ENCODE measurements around the gene ENO4.
A peak's percentile ranks its signal among the peaks of the same experiment; 100 is the strongest.

ENO4 gene

DNA sequence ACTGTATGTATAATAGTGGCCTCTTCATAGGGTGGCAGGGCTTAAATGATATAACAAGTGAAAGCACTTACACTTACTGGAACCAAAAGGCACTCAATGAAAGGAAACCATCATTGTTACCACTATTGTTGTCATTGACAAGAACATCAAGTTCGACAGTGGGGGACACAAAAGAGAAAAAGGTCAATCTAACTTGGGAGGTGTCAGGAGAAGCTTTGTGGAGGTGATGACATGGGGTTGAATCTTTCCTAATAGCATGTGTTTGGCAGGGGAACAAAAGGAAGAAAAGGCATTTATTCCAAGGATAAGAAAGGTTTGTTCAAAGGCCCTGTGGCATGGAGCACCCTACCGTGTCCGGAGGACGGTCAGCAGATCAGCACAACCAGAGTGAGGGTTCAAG is 18.2 kb upstream of the ENO4 start:
- no peak for DNase-seq

DNA sequence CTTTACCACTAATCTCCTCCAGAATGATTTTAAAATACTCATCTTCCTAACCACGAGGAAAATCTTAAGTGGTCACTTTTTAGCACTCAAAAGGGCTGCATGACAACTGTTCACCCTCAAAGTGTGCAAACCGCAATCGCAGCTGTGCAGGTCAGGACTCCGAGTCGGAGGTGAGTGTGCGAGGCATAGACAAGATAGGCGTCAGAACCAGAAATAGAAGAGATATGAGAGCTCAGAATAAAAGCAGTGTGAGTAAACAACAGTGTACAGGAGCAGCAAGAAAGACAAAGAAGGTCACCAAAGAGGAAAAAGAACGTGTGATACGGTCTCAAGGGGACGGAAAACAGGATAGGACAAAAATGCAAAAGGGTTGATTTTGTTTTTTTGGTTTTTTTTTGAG is 17.5 kb upstream of the ENO4 start:
- no peak for DNase-seq

DNA sequence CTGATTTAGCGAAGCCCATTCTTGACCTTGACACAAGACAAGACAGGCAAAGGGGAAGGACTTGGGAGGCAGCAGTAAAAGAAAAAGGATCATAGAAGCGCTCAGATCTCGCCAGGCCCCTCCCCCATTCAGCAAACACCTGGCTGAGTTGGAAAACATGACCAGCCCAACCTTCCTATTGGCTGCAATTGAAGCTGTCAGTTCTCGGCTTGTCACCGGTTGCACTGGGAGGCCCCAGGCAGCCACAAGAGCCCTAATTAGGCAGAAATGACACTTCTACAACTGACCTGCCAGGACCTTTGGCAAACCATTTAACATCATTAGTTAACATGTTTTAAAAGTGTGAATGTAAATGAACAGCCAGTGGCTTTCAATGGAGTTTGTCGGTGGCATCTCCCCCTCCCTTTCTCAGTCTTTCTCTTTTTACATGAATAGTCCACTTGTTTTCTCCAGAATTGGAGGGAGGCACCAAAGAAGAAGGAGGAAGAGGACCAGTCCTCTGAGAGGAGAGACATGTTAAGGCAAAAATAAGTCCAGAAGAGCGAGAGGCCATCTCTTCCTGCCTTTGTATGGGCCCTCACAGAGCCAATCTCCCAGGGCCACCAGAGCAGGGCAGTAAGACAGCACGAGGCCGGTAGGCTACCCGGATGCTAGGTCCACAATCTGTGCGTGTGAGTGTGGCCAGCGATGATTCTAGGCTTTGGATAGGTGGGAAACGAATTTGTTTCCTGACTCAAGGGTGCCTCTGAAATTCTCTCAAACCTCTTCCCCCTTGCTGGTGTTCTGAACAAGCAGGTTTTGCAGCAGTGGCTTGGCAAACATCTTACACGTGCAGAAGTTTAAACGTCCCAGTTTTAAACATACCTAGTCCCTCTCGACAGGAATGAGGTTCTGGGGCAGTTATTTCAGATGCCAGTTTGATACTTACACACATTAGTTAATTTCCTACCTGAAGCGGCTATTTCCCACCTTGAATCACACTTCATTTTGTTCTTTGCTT is 15.0 kb upstream of the ENO4 start:
- peak; percentile 35 for DNase-seq

DNA sequence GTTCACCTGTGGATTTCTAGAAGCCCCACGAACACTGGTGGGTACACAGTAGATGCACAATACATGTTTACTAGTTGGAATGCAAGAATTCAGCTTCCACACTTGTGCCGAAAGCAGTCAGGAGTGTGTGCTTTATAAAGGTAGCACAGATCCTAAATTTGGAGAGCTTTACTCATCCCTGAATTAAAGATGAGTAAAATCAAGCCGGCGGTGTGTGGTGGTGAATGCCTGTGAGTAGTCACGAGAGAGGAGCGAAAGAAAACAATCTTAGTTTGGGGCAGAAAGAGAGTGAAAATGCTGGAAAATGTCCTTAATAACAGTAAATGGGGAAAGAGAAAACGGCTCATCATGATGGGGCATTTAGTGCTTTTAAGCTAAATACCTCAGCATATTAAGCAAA is 13.6 kb upstream of the ENO4 start:
- DNase-seq = no peak

DNA sequence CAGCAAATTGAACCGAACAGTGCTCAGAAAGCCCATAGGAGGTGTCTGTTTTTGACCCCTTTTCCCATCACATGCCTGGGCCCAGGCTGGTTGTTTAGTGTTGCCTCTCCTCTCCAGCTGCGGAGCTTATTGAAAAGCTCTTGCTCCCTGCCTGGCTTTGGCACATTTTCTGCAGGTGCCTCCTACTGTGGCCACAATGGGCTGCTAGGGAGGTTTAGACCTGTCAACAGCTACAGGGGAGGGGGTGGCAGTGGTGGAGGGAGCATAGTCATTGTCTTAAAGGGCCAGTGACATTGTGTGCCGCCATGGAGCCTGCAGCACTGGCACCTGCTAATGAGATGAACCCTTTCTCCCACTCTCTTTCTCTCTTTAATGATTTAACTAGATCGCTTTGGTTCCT is 13.2 kb upstream of the ENO4 start:
- DNase-seq = peak; percentile 80

DNA sequence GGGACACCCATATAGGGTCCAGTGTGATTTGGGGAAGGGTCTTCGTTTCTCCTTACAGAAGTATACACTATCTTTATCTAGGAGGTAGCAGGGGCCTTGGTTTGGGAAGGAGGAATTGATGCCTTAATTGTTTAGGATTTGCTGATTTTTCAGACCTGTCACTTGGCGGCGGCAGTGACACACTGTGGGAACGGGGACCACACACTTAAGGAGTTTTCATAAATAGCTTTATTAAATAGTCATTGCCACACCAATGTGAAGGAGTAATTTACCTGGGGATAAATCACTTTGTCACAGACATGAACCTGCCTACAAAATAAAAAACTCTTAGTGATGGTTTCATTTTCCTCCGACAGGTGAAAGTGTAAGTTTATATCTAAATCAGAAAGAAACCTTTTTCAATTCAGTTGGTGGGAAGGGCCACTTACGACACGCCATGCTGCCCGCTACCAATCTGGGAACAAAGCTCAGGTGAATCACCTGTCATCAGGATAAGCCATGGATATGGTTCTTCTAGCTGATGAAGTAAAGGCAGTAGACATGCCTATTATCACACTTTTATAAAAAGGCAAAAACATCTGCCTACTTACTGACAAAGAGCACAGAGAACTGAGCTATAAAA is 12.3 kb upstream of the ENO4 start:
- no peak for DNase-seq

DNA sequence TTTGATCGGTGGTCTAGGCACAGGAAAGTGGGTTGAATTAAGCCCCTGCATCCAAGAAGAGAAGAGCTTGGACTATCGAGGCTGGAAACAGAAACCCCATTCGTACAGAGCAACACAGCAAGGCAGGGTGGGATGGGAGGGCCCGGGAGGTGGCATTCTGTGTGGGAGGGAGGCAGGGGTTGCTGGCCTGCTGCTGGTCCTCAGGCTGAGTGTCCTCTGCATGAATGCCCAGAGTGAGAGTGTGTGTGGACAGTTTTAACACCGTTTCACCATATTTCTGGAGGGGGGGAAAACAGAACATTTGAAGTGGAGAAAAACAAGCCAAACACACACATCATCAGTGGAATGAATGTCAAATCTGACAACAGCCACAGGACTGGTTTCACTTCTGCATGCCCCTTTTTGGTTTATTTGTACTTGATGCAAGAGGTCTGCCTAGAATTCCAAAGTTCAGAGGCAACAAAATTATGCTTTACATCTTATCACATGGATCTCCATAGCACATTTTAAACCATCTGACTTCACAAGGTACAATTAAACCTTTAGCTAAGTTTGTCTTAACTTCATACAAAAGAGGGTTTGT is 11.1 kb upstream of the ENO4 start:
- no peak for DNase-seq

DNA sequence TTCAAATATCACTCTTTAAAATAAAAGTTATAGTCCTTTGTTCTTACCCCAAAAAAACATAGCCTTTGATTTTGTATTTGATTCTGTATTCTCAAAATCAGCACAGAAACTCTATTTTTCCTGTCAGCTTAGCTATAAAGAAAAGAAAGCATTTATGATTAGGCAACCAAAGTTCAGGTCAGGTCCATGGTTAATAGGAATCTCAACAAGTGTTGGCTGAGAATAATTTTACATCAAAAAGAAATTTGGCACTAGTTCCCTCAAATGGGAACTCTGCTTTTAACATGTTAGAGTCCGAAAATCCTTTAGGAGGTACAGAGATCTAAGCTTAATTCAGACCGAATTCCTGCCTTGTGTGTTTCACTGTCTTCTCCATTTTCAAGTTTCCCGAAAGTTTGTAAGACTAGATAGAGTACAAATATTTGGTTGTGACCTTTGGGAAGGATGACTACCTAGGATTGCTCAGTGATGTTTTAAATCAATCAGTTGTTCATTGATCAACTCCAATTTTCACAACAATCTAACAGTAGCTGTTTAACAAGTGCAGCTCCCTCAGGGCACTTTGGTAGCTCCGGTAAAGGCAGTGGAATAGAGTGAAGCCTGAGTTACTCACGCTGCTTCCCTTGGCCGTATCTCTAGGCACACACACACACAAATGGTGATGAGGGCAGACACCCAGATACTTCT is 8.8 kb upstream of the ENO4 start:
- DNase-seq = no peak

DNA sequence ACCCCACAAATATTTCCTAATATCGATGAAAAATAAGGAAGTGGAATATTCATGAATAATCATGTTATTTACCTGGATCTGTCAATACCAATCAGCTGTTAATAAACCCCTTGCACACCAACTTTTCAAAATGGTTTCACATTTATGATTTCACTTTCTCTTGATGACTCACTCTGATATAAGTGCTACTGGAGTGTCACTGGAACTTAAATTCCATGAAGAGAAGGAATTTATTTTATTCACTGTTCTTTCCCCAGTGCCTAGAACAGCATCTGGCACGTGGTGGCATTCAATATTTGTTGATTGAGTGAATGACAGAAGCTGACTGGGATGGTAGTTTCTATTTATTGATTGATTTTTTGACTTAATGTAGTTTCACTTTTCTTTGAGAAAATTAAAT is 3.5 kb upstream of the ENO4 start:
- no peak for DNase-seq

DNA sequence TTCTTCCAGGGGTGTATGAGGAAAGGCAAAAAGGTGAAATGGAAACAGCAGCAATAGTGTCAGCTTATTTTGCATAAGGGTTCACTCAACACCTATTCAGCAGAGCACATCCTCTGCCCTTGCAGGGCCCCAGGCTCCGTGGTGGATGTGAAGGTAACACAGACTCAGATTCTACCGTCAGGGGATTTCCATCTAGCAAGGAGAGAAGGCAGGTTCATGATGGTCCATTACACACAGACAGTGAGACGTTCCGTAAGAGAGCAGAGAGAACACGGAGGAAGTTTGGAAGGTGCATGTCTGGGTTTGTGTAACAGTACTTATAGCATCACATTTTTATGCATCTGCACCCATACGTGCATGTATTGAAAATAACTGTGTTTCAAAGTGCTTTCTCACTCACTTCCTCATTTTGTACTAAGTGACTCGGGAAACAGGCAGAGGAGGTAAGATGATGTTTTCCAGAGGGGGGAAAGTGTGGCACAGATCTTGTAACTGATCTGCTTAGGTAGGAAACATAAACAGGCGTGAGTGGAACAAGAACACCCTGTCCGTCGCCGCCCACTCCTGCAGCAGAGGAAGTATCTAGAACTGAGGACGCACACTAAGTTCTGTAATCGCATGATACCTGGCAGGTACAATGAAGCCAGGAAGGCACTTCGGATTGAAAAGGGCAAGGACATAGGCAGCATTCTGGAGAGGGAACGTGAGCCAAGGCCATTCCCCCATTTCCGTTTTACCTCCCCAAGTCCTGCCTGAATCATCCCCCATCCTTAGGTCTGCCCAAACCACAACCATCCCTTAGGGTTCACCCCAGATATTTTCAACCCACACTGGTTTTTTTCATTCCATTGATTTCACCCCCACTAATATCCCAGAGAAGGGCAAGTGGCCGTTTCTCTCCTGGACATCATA is 1.0 kb upstream of the ENO4 start:
- no peak for DNase-seq

DNA sequence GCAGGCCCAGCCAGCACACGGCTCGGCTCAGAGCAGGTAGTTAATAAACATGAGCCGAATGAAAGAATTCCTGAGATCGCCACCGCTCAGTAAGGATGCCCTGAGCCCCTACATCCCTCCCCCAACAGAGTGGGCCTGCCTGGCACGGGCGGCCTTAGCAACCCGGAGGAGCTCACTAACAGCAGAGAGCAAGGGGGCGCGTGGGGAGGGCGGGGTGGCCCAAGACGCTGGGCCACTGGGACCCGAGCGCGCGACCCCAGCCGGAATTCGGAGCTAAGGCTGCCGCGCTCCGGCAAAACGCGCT is 403 bp upstream of the ENO4 start:
- DNase-seq = no peak

DNA sequence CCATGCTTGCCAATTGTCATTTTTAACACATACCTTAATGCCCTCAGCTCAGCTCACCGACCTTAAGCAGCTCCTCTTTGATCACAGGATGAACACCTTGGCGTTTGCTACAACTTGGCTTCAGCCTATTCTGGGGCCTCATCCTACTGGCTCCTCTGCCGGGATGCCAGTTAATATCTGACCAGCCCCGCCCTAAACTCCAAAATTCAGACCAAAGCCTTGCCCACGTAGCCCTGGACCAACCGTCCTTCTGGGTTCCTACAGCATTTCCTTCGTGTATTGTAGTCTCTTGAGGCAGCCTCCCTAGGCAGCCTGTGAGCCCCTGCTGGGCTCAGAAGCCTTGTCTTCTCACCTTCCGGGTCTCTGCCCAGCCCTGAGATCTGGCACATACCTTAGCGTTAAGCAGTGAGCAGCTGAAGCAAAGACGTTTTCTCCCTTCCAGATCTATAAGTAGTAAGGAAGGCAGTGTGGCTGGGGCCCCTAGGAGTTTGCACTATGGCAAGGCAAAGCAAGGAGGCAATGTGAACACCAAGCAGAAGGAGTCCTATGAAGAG is 836 bp downstream of the ENO4 start:
- DNase-seq = no peak

DNA sequence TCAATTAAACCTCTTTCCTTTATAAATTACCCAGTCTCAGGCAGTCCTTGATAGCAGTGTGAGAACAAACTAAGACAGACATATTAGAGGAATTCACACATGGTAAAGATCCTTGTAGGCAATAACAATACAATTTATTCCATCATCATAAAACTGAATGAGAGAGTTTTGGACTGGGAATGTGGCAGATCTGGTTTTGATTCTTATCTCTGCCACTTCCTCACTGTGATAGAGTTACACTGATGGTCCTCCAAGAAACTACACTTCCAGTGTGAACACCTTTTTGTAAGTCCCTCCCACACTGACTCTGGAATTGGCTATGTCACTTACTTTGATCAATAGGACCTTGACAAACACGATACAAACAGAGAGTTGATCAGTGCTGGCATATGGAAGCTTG is 2.9 kb downstream of the ENO4 start:
- no peak for DNase-seq

DNA sequence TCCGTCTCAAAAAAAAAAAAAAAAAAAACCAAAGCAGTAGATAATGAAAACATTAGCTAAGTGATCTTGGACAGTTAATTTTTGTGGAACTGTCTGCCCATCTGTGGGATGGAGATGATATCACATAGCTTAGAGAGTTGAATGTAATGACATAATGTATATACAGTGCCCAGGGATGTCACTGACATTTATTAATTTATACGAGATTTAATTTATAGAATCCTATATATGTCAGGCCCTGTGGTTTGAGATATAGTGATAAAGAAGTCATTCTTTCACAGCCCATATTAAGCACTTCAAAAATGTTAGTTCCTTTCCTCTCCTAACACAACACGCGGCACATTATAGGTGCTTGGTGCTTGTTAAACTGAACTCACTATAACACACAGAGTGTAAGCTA is 4.0 kb downstream of the ENO4 start:
- no peak for DNase-seq

DNA sequence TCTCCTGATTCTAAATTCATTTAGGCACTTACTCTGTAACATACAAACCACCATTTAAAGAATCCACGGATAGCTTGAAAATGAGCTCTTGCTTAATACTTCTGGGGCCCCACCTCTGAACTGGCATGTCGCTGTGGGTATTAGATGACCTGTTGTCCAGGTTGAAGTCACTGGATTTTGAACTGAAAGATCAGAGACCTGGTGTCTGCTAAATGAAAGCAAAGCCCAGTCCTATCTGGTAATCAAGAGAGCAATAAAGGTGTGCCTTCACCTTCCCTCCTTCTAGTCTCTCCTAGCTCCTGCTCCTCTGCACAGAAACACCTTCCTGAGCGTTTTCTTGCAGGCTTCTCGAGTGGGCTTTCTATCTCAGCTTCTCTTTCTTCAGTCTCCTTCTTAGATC is 4.4 kb downstream of the ENO4 start:
- no peak for DNase-seq

DNA sequence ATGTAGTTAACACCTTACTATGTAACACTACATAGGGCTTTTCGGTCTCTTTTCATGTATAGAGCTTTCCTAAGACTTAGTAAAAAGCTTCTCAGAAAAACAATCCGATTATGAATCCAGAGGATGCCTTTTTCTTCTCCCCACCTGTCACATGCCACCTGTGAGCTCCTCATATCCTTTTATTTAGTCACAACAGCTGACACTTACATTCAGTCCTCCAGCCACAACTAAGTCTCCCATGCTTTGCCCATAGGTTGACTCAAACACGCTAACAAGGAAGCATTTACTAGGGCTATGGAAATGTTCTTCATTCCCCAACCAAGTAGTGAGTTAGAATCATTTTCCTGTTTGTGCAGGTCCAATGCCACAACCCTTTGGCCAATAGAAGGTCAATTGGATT is 7.9 kb downstream of the ENO4 start:
- DNase-seq = no peak

DNA sequence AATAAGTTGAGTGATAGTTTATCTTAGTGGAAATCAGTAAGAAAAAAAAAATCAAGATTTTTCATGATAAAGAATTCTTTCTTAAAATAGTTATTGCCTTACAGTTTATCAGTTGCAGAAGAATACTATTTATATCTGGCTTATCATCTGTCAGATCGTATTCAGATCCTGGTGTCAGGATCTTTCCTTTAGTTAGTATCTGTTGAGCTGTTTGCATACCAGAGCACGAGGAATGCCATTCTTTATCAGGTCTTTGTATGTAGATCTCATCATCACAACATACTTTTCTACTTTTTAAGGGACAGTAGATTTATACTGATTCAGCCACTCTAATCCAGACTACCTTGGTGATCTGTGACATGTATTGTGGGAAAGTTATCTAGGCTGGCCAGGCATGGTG is 12.5 kb downstream of the ENO4 start:
- no peak for DNase-seq

DNA sequence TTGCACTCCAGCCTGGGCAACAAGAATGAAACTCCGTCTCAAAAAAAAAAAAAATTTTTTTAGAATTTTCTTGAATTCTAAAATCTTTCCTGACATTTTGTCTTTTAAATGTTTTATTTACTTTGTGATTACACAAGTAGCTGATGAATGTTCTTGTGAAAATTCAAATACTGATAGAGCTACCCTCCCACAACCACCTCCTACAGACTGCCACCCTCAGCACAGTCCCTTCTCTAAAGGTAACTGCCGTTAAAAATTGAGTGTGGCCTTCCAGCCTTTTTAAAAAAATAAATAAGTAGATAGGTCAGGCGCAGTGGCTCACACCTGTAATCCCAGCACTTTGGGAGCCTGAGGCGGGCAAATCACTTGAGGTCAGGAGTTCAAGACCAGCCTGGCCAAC is 15.1 kb downstream of the ENO4 start:
- DNase-seq = no peak

DNA sequence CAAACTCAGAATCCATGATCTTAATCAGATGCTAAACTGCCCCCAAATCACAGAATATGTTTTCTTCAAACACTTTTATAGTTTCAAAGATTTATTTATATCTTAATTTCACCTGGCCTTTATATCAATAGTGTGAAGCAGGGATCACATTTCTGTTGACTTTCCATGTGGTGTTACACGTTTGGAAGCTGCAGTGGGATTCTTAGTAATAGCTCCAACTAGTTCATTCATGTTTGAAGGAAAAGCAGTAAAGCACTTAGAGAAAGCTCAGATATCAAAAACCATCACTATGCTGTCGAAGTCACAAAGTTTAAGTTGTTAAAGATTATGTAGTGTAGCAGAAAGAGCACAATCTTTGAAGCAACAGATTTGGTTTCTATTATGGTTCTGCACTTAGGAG is 16.8 kb downstream of the ENO4 start:
- no peak for DNase-seq

DNA sequence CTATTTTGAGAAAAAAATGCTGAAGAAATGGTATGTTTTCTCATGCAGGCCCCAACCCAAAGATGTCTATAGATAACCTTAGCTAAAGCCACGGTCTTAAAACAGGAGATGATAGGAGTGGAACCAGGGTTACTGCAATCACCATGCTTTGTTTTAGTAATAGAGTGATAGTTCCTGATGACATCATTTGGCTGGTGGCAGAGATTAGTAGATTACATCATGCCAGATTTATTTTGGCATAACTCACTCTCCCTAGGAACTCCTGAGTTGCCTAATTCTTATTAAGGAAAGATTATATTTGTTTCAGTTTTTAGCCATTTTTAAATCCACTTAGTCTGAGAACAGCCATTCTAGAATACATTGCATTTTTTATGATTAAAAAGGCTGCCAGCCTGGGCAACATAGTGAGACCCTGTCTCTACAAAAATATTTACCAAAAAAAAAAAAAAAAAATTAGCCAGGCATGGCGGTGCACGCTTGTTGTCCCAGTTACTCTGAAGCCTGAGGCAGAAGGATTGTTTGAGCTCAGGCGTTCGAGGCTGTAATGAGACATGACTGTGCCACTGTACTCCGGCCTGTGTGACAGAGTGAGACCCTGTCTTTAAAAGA is 17.8 kb downstream of the ENO4 start:
- DNase-seq = no peak

DNA sequence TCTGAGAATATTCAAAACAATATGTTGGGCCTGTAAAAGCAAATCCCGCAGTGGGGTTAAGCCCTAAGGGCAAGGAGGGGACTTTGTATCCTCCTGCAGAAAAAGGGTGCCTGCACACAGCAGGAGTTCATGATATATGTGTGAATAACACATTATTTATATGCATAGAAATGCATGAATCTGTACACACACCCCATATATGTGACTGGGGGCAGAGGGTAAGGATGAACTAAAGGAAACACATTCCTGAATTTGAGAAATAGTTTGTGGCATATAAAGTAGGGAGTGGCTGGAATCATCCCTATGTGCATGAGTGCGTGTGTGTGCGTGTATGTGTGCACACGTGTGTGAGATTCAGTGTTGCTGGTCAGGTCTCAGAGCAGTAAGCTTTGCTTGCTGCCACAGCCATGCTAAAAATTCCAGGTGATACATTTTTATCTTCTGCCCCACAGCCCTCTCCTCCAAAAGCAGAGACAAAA is 18.9 kb downstream of the ENO4 start:
- DNase-seq = no peak

DNA sequence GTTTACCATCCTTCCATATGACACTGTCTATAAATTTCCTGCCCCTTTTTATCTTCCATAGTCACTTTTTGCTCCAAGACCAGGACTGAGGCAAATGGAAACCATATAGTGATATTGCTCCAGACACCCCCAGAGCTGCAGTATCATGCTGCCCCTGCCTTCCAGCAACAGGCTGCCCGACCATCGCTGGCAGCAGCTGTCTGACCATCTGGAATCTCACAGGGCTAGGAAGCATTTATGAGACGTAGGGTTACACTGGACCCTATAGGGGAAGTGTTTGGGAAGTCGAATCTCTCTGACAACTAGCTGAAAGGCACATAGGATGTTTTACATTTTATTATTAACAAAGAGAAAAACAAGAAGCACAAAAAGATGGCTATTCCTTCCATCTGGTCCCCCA is 19.4 kb downstream of the ENO4 start:
- no peak for DNase-seq

Measured in SHP77 treated with DMSO at 0.1 percent for 48 hours (cell line).